H1 (cell line): ENCODE measurements around the gene LCOR. TPM values are rescaled to one million over a fixed set of nuclear protein-coding genes. Genes with fewer than 3 reads are reported as not detected.

Source experiments
- BACH1 ChIP-seq: IDR thresholded peaks from 2 replicates; pipeline ENCODE4 v1.6.1; 2012; ENCODE audit warnings: low read length, improper control_type of control experiment
- SIRT6 ChIP-seq: IDR thresholded peaks from one replicate; pipeline ENCODE4 v1.7.1; 2012; ENCODE audit warnings: low read length, inconsistent platforms
- SP2 ChIP-seq: IDR thresholded peaks from 2 replicates; pipeline ENCODE4 v1.6.1; 2012; ENCODE audit warnings: mild to moderate bottlenecking, low read length, inconsistent platforms
- polyA plus RNA-seq, 7 experiments: library from polyadenylated mRNA; depleted of rRNA in 3 of 7; stranded (reverse) in 5 of 7; unstranded in 2 of 7; fragments of >200 nt in 5 of 7; fragments of 200-250 nt in 2 of 7; gene quantifications; 1 replicate in 5 of 7; 2 replicates in 1 of 7; 4 replicates in 1 of 7; pipeline versions ENCODE4 v1.2.1 to v1.2.3, GENCODE V29; 2011 to 2013; ENCODE audit warnings: missing spikeins in 2 of 7, mixed read lengths in 2 of 7
- total RNA-seq: library from RNA; stranded (reverse); fragmentation: NEBNext Ultra II Directional; extraction: Animal tissue kit (Norgen Biotek cat#: 25700); gene quantifications from 2 replicates; pipeline ENCODE4 v1.2.1, GENCODE V29; 2021

Gene LCOR
- total and polyA plus RNA-seq, 2 of the 8 experiments (the other 6 are each of a cell fraction or from before 2014, with no cell fraction given): 4.7 to 25.5 TPM

DNA sequence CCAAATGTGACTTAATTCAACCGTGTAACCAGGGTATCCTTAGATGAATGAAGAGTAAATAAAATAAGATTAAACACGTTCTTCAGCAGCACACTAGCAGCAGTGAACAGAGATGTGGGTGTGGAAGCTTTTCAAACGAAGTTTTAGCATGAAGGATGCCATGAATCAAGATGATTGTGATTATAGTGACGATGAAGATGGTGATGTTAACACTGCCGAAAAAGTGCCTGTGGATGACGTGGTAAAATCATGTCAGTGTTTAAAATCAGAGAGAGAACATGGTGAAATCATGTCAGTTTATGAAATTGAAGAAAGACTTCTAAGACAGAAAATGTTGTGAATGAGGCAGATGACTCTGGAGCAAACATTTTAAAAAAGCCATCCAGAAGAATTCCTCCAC is 19.2 kb downstream of the LCOR start (continued):
- TF ChIP-seq SIRT6 (no peak), SP2 (no peak), BACH1 (no peak)
